ENCODE measurements around the gene TEX51.

The TEX51 gene

GRCh38 chr2:126898636-126899035 lies at the start of gene TEX51:
Gene TEX51 (plus strand): TSS chr2:126898890. CDS start chr2:126898919, 29 bp downstream.
- no peak for DNase-seq (ENCODE audit: low spot score)

DNA sequence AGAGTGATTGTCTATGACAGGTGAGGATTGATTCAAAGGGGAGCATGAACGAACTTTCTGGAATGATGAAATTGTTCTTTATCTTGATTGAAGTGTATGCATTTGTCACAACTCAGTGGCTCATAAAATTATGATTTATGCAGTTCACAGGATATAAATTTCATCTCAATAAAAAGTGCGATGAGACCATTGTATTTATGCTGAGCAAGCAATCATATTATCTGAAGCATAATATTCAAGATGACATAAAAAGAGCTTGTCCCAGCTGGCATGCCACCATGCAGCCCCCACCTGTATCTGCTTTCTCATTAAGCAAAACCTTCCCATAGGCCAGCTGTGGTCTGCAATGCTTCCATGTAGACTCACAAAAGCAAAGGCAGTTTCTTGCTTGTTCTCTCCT lies 49.6 kb upstream of the TEX51 start:
- DNase-seq (ENCODE audit: low spot score), result no peak

- no peak for DNase-seq (ENCODE audit: low spot score)
These were observed 49.2 kb upstream of the TEX51 start for GRCh38 chr2:126849486-126849885.

DNA sequence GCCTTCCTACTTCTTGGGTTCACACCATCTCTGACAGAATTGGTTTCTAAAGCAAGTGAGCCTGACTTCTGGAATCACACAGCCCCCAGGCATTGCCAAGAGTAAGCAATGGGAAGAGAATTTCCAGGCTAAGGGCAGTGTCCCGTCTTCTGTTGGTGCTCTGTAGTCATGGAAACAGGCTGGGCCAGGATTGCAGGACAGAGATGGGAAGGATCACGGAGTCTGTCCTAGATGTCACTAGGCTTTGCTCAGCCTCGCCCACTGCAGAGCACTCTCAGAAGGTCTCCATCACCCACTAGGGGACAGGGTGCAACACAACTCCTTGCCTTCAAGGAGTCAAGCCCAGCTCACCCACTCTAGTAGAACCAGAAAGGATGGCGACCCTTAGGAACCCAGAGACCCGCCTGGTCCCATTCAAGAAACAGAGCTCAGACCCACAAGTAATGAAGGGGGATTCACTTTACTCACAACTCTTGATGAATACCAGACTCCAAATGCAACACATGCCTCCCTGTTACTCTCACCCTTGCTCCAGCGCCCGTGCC lies 48.6 kb upstream of the TEX51 start:
- DNase-seq (ENCODE audit: low spot score), result no peak

GRCh38 chr2:126850940-126851339 lies 47.8 kb upstream of the TEX51 start:
- DNase-seq (ENCODE audit: low spot score), result no peak

GRCh38 chr2:126851756-126852155 lies 46.9 kb upstream of the TEX51 start:
- DNase-seq (ENCODE audit: low spot score), result no peak

DNA sequence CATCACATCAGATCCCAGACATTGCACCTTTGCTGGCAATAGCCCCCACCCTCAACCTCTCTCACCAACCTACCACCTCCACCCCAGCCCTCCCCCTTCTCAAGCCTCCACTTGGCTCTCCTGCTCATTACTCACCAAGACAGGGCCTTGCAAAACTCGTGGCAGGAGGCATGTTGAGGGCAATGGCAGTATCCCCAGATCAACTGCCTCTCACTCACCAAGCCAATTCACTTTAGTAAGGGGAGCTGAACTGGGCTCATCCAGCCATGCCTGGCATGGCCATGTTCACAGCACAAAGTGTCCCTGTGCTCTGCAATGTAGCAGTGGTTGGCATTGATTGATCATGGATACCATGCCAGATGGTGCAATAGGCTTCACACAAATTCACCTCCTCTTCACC lies 46.3 kb upstream of the TEX51 start:
- DNase-seq (ENCODE audit: low spot score), result no peak

DNA sequence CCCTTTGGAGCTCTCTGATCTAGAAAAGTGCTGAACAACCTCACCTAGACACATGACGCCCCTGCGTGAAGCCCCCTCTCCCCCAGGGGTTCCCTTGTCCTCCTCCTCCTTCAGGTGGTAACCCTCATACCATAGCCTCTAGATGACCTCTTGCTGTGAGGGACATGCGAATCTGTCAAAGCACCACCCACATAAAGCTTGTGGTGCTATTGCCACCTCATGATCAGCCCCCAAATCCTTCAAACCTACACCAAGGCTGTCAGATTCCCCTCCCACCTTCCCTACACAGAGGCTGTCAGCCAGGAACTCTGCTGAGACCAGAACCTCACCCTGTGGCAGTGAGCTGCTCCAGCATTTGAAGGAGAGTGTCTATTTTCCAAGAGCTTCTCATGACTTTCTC lies 43.1 kb upstream of the TEX51 start:
- DNase-seq (ENCODE audit: low spot score), result no peak

DNA sequence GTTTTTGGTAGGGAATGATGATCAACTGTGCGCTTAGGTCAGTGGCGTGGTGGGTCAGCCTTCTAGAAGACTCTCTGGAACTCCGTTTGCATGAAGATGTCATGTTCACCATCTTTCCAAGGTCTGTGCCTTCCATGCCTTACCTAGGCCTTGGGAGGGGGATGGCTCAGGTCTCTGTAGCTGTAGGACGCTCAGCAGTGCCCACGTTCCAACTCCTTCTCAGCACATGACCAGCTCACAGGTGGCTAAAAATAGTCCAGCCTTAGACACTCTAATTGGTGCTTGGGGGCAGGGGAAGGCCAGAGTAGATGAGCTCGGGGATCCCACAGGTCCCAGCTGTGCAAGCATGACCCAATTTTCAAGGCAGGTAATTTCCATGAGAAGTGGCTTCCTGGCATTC lies 42.3 kb upstream of the TEX51 start:
- no peak for DNase-seq (ENCODE audit: low spot score)

- no peak for DNase-seq (ENCODE audit: low spot score)
These were observed 41.2 kb upstream of the TEX51 start for GRCh38 chr2:126857502-126857901.

DNA sequence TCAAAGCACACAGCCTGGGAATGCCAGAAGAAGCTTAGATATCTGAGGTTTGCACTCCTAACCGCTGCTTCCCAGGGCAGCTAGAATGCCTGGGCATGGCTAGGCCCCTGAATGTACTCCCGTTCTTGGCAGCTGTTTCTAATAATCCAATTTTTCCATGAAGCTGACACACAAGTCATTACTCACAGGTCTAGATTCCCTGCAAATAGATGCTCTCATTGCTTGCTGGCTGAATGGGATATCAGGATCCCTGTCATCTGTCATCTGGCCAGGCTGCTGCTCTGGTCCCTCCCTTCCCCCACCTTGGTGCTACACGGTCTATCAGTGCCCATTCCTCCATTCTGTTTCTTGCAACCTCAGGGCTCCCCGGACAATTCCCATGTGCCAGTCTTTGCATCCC lies 40.7 kb upstream of the TEX51 start:
- DNase-seq (ENCODE audit: low spot score), result no peak

DNA sequence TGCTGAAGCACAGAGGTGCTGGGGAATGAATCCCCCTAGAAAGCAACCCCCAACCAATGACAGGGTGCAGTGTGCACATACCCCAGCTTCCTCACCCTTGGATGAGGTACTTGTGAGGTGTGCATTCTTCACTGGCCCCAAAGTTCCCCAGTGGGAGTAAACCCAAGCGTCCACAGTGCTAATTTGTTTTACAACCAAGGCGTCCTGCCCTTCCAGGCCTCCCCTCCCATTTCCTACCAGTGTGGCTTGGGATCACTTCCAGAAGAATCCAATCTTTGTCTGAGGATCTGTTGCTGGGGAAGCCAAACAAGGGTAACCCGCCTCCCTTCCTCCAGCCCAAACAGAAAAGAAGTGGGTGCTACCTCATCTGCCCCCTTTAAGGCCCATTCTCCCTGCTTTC lies 40.3 kb upstream of the TEX51 start:
- no peak for DNase-seq (ENCODE audit: low spot score)

GRCh38 chr2:126858991-126859390 lies 39.7 kb upstream of the TEX51 start:
- no peak for DNase-seq (ENCODE audit: low spot score)

- no peak for DNase-seq (ENCODE audit: low spot score)
These were observed 39.1 kb upstream of the TEX51 start for GRCh38 chr2:126859631-126860030.

GRCh38 chr2:126860385-126860784 lies 38.3 kb upstream of the TEX51 start:
- no peak for DNase-seq (ENCODE audit: low spot score)

DNA sequence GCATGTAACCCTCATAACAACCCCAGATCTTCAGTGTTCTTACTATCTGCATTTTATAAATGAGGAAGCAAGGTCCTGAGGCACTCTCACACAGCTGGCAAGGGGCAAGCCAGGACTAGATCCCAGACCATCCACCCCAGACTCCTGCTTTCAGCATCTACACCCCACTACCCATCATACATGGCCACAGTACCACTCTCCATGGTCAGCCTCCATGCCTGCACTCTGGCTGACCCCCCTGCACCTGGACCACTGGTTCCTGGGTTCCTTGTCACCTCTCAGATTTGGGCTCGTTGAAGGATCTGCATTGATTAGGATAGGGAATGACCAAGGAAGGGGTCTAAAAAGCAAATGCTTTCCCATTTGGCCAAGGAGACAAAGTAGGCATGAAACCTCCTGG lies 36.0 kb upstream of the TEX51 start:
- no peak for DNase-seq (ENCODE audit: low spot score)

DNA sequence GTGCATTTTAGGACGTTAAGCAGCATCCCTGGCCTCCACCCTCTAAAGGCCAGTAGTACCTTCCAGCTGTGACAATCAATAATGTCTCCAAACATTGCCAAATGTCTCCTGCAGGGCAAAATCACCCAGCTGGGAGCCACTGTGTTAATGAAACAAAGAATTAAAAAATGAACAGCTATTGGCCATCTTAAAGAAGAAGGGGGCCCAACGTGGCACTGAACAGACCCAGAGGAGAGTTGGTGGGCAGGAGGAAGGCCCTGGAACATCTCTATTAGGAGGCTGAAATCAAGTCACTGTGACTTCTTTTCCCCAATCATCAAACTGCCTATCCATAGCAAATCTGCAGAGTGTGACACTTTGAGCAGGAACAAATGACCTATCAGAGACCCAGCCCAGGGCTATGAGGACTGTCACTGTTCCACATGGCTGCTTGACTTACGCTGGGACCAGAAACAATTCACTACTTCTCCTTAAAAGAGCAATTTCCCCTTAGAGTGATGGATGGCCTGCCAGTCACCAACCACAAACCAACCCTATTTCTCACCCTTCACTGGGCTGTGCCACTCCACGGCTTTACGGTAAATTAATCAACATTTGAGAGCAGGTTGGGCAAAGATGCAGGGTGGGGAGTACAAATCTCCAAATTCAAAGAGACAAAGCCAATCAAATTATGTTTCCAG lies 35.2 kb upstream of the TEX51 start:
- no peak for DNase-seq (ENCODE audit: low spot score)

- DNase-seq (ENCODE audit: low spot score), result no peak
These were observed 33.8 kb upstream of the TEX51 start for GRCh38 chr2:126864861-126865260.

DNA sequence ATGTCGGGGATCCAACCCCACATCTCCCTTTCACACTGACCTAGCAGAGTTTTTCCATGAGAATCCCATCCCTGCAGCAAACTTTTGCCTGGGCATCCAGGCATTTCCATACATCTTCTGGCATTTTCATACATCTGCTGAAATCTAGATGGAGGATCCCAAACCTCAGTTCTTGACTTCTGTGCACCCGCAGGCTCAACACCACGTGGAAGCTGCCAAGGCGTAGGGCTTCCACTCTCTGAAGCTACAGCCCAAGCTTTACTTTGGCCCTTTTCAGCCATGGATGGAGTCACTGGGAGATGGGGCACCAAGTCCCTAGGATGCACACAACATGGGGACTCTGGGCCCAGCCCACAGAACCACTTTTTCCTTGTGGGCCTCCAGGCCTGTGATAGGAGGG lies 32.2 kb upstream of the TEX51 start:
- no peak for DNase-seq (ENCODE audit: low spot score)

- peak; percentile 10 for DNase-seq (ENCODE audit: low spot score)
These were observed 23.7 kb upstream of the TEX51 start for GRCh38 chr2:126874961-126875360.

DNA sequence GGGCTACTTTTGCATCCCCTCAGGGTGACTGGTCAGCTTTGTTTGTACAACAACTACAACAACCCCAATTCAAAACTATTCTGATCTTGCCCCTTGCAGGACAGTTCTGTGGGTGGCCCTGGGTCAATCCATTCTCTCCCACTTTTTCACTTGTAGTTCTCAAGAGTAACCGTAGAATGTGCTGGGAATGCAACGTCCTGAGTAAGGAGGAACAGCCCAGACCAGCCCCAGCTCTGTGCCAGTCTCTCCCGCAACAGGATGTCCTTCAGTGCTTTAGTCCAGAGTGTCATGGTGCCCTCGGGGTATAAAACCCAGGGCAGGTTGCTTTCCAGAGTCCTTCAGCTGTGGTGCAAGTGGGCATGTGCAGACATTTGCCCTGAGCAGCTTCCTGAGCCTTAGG lies 22.1 kb upstream of the TEX51 start:
- no peak for DNase-seq (ENCODE audit: low spot score)

DNA sequence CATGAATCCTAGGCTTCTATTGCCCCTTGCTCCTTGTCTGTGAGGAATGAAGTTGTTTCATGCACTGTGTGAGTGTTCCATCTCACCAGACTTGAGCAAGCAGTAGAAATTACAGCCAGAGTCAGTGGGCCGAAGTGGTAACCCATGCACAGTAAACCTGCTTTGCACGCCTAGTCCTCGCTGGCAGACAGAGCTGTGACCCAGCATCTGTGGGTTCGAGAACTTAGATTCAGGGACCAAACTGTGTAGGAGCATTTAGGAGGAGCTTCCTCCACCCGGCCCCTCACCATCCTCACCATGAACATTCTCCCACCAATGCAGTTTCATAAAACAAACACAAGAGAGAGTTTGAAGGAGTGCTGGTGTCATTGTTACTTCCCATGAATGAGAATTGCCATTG lies 21.6 kb upstream of the TEX51 start:
- DNase-seq (ENCODE audit: low spot score), result no peak

DNA sequence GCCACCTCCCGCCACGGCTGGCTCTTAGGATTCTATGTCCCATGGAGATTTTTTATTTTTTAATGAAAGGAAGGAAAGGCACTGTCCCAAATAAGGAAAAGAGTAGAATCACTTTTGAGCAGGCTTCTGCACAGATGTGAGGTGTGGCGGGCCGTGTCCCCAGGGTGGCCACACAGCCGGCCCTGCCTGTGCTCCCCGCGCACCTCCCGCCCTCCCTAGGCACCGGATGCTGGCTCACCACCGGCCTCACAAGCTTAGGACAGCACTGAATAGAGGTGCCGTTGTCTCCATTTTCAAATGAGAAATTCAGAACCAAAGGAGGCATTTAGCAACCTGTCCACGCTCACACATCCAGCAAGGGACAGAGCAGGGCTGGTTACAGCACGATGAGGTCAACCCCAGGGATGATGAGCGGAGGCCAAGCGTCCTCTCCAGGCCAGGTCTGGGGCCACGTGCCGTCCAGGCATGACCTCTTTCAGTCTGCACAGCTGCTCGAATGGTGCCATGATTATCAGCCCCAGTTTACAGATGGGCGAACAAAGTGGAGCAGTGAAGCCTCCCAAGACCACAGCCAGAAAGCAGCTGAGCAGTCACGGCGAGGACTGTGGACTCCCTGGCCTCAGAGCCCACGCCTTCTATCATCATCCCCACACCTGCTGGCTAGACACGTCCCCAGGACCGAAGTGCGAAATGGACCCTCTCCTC lies 20.7 kb upstream of the TEX51 start:
- no peak for DNase-seq (ENCODE audit: low spot score)

GRCh38 chr2:126878601-126879000 lies 20.1 kb upstream of the TEX51 start:
- DNase-seq (ENCODE audit: low spot score), result no peak
